HG03342 (cell line): ENCODE data around the gene GCDH.

Experiments
- ATAC-seq: cut with Tn5 transposase; IDR thresholded peaks from one replicate; pipeline ENCODE4 v1.9.1; 2021; ENCODE audit warnings: mild to moderate bottlenecking, moderate library complexity; ENCODE audit not compliant: unreplicated experiment

GCDH gene

GRCh38 chr19:12938779-12939601, 48.0 kb downstream of the GCDH start:
- peak; percentile 4 for ATAC-seq

- no peak for ATAC-seq
Measured at GRCh38 chr19:12939975-12940423, 49.0 kb downstream of the GCDH start.

DNA sequence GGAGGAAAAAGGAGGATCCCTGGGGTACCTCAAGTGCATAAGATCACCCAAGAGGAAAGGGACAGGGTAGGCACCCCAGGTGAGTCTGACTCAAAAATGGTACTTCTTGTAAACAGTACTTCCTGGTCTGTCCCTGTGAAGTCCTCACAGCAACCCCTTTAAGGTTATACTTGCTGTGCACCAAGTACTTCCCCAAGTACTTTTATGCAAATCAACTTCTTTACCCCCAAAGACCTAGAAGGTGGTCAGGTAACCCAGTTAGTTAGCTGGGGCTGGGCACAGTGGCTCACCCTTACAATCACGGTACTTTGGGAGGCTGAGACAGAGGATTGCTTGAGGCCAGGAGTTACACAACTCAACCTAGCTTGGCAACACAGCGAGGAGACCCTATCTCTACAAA, 49.9 kb downstream of the GCDH start:
- no peak for ATAC-seq

DNA sequence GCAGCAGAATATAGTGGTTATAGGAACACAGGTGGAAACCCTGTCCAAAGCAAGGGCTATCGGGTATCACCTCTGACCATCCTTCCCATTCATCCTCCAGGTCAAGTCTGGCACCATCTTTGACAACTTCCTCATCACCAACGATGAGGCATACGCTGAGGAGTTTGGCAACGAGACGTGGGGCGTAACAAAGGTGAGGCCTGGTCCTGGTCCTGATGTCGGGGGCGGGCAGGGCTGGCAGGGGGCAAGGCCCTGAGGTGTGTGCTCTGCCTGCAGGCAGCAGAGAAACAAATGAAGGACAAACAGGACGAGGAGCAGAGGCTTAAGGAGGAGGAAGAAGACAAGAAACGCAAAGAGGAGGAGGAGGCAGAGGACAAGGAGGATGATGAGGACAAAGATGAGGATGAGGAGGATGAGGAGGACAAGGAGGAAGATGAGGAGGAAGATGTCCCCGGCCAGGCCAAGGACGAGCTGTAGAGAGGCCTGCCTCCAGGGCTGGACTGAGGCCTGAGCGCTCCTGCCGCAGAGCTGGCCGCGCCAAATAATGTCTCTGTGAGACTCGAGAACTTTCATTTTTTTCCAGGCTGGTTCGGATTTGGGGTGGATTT, 52.6 kb downstream of the GCDH start:
- ATAC-seq, result no peak

- no peak for ATAC-seq
Measured at GRCh38 chr19:12944104-12944674, 53.2 kb downstream of the GCDH start.

DNA sequence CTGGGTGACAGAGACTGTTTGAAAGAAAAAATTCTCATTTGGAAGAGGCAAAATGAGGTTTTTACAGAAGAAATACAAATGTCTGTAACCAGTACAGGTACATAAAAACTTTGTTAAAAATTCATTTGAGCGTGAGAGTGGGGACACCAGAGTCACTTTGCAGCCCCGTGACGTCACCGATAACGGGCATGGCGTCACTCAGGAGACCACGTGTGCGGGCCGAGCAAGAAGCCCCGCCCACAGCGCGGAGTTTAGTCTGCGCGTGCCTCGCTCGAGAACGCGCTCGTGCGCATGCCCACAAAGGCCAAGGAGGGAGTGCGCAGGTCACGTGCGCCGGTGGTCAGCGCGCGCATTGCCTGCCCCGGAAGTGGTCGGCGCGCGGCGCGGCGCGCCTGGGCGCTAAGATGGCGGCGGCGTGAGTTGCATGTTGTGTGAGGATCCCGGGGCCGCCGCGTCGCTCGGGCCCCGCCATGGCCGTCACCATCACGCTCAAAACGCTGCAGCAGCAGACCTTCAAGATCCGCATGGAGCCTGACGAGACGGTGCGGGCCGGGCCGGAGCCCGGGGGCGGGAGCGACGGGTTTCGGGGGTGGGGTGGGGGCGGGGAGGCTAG, 54.6 kb downstream of the GCDH start, which contains the start of gene RAD23A:
RAD23A (plus strand) TSS at position 384 of the 613 bp plus-strand sequence; CDS start at position 471, 87 bp downstream.
- peak; percentile 61 for ATAC-seq

- peak; percentile 26 for ATAC-seq
Measured at GRCh38 chr19:12946092-12946721, 55.2 kb downstream of the GCDH start.

DNA sequence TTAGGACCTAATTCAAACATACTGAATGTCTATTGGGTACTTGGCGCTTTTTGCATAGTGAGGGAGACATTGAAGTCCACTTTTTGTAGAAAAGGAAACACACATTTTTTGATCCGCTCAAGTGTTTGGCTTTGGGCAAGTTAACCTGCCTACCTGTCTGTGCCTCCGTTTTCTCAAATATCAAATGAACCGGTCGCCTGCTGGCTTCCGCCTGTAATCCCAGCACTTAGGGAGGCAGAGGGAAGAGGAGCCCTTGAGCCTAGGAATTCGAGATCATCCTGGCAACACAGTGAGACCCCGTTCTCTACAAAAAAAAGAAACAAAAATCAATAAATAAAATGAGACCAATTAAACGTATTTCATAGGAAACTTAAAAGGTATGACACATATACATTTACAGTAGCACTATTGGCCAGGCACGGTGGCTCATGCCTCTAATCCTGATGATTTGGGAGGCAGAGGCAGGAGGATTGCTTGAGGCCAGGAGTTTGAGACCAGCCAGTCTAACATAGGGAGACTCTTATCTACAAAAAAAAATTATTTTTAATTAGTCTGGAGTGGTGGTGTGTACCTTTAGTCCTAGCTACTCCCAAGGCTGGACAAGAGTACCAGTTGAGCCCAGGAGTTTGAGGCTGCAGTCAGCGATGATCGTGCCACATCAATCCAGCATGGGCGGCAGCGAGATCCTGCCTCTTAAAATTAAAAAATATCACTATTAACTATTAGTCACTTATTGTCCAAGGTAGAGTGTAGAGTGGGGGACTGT, 56.0 kb downstream of the GCDH start:
- ATAC-seq, result no peak

DNA sequence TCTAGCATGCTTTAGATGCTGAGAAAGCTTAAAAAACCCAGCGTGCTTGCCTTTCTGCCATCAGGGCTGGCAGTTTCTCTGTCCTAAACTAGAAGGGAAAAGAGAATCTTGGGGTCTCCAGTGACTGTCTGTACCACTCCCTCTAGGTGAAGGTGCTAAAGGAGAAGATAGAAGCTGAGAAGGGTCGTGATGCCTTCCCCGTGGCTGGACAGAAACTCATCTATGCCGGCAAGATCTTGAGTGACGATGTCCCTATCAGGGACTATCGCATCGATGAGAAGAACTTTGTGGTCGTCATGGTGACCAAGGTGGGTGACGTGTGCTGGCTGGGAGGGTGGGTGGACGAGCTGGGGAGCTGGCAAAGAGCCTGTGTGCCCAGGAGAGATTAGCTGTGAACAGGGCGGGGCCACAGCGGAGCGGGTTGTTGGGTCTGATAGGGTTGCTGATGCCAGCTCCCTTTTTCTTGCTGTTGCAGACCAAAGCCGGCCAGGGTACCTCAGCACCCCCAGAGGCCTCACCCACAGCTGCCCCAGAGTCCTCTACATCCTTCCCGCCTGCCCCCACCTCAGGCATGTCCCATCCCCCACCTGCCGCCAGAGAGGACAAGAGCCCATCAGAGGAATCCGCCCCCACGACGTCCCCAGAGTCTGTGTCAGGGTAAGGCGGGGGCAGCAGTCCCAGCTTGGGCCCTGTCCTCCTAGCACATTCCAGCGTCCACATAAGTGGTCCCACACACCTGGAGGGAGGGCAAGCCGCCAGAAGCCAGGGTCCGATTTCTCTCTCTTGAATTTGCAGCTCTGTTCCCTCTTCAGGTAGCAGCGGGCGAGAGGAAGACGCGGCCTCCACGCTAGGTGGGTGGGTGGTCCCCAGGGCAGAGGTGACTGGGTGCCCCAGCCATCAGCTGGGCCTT, 57.0 kb downstream of the GCDH start:
- ATAC-seq, result no peak

DNA sequence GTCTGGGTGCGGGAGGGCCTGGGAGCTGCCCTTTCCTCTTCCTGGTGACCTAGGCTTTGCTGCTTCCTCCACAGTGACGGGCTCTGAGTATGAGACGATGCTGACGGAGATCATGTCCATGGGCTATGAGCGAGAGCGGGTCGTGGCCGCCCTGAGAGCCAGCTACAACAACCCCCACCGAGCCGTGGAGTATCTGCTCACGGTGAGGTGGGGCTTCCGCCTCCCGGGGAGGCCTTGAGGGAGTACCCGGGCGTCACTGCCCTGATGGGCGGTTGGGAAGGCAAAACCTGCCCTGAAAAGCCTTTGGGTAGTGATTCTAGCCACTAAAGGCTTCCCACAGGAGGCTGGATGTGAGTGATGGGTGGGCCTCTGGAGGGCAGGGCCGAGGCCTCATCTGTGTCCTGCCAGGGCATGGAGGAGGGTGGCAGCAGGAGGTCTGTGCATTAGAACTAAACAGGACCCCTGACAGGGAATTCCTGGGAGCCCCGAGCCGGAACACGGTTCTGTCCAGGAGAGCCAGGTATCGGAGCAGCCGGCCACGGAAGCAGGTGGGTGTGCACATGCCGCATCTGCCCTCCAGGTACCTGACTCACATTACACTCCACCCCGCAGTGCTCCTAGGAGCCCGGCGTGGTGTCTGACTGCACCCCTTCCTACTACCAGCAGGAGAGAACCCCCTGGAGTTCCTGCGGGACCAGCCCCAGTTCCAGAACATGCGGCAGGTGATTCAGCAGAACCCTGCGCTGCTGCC, 57.8 kb downstream of the GCDH start:
- ATAC-seq, result no peak
